SKM-1 treated with dmso at 0.1 percent for 144 hours (cell line): ENCODE data around the gene ANAPC1.
"Not testable (repeated sequence)": the region's sequence is repeated elsewhere in the genome, so short reads cannot be mapped to it uniquely, and the experiment has no call there.

ENCODE experiments used
- DNase-seq: peaks from one replicate; lab custom pipeline; 2025; ENCODE audit not compliant: unreplicated experiment; lab: John Stamatoyannopoulos, UW

The ANAPC1 gene

GRCh38 chr2:111883661-111884591 lies at the start of gene ANAPC1:
Gene ANAPC1 (minus strand): TSS chr2:111884193. CDS start chr2:111880825, 3,368 bp downstream.
- peak; percentile 92 for DNase-seq

GRCh38 chr2:111932841-111933291 lies 48.9 kb upstream of the ANAPC1 start:
- DNase-seq, result no peak

GRCh38 chr2:111930875-111931274 lies 46.9 kb upstream of the ANAPC1 start:
- no peak for DNase-seq

GRCh38 chr2:111930409-111930808 lies 46.4 kb upstream of the ANAPC1 start:
- DNase-seq, result no peak

GRCh38 chr2:111927723-111928122 lies 43.7 kb upstream of the ANAPC1 start:
- DNase-seq, result no peak

GRCh38 chr2:111924617-111925107 lies 40.7 kb upstream of the ANAPC1 start:
- DNase-seq, result no peak

- DNase-seq, result no peak
Measured at GRCh38 chr2:111923276-111923804, 39.3 kb upstream of the ANAPC1 start.

GRCh38 chr2:111919794-111920608 lies 36.0 kb upstream of the ANAPC1 start:
- DNase-seq, result no peak

- DNase-seq, result no peak
Measured at GRCh38 chr2:111919365-111919764, 35.4 kb upstream of the ANAPC1 start.

- no peak for DNase-seq
Measured at GRCh38 chr2:111918383-111918806, 34.4 kb upstream of the ANAPC1 start.

GRCh38 chr2:111917106-111917505 lies 33.1 kb upstream of the ANAPC1 start:
- no peak for DNase-seq

GRCh38 chr2:111912547-111912946 lies 28.6 kb upstream of the ANAPC1 start:
- peak; percentile 30 for DNase-seq

- DNase-seq, result not testable (repeated sequence)
Measured at GRCh38 chr2:111911295-111911977, 27.4 kb upstream of the ANAPC1 start.

- no peak for DNase-seq
Measured at GRCh38 chr2:111910609-111911277, 26.8 kb upstream of the ANAPC1 start.

- DNase-seq, result not testable (repeated sequence)
Measured at GRCh38 chr2:111909997-111910396, 26.0 kb upstream of the ANAPC1 start.

GRCh38 chr2:111909079-111909478 lies 25.1 kb upstream of the ANAPC1 start:
- no peak for DNase-seq

- DNase-seq, result no peak
Measured at GRCh38 chr2:111908578-111908977, 24.6 kb upstream of the ANAPC1 start.

- no peak for DNase-seq
Measured at GRCh38 chr2:111905990-111906735, 22.2 kb upstream of the ANAPC1 start.

- DNase-seq, result not testable (repeated sequence)
Measured at GRCh38 chr2:111905475-111905869, 21.5 kb upstream of the ANAPC1 start.
